Parathyroid adenoma (tissue), 2 donors: ENCODE results near the gene DPPA5.
"Not testable (repeated sequence)": the region's sequence is repeated elsewhere in the genome, so short reads cannot be mapped to it uniquely, and the experiment has no call there.

Experiments
- H2AFZ ChIP-seq: fragments of 300-600 bp; sonication (generic); one replicate; pipeline ENCODE4 v1.7.0; 2017; ENCODE audit warnings: antibody characterized with exemption, mild to moderate bottlenecking
- H3K27ac ChIP-seq: fragments of 300-600 bp; sonication (generic); one replicate; pipeline ENCODE4 v1.7.0; 2017
- H3K27me3 ChIP-seq: fragments of 300-600 bp; sonication (generic); one replicate; pipeline ENCODE4 v1.7.0; 2017; ENCODE audit warnings: low read length; ENCODE audit not compliant: control insufficient read depth, insufficient read depth
- H3K36me3 ChIP-seq: fragments of 300-600 bp; sonication (generic); one replicate; pipeline ENCODE4 v1.7.0; 2017; ENCODE audit warnings: low read length; ENCODE audit not compliant: control insufficient read depth, insufficient read depth
- H3K4me1 ChIP-seq: fragments of 300-600 bp; sonication (generic); one replicate; pipeline ENCODE4 v1.7.0; 2017; ENCODE audit warnings: control low read depth
- H3K4me2 ChIP-seq: fragments of 300-600 bp; sonication (generic); one replicate; pipeline ENCODE4 v1.7.0; 2017; ENCODE audit warnings: low read length
- H3K4me3 ChIP-seq: fragments of 300-600 bp; sonication (generic); one replicate; pipeline ENCODE4 v1.7.0; 2017; ENCODE audit warnings: low read depth, low read length
- H3K79me2 ChIP-seq: fragments of 300-600 bp; sonication (generic); one replicate; pipeline ENCODE4 v1.7.0; 2017; ENCODE audit warnings: control low read depth
- H3K9ac ChIP-seq: fragments of 300-600 bp; sonication (generic); one replicate; pipeline ENCODE4 v1.7.0; 2017; ENCODE audit warnings: mild to moderate bottlenecking
- H3K9me3 ChIP-seq: fragments of 300-600 bp; sonication (generic); one replicate; pipeline ENCODE4 v1.7.0; 2017; ENCODE audit warnings: low read length; ENCODE audit not compliant: control insufficient read depth
- CTCF ChIP-seq: fragments of 300-600 bp; sonication (generic); IDR thresholded peaks from one replicate; pipeline ENCODE4 v1.7.0; 2017; ENCODE audit warnings: antibody characterized with exemption, mild to moderate bottlenecking
- donor health status: primary hyperparathyroidism.

The DPPA5 gene

DNA sequence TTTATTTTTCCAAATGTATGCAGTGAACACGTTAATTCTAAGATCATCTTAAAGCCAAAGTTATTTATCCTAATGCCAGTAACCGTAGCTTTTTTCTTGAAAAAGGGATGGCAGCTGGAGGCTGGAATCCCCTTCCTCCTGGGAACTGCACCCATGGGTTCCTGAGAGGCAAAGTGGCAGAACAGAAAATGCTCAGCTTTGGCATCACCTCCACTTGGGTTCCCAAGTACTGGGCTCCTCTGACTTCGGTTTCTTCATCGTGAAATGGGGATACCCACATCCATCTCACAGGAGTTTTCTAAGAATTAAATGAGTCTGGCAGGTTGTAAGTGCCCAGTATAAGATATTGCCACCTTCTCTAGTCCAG, 34.3 kb upstream of the DPPA5 start:
- no peaks in the 10 kb centered on the region for H3K79me2 ChIP-seq
- no peak for TF ChIP-seq CTCF
- peak overlapping the region; percentile 65 for H3K27ac ChIP-seq
- H3K4me3 ChIP-seq = peak overlapping the region; percentile 58
- H3K9me3 ChIP-seq = no peaks in the 10 kb centered on the region
- no peaks in the 10 kb centered on the region for H3K36me3 ChIP-seq
- no peaks in the 10 kb centered on the region for H3K4me1 ChIP-seq
- no peak overlapping the region for H3K9ac ChIP-seq
- H2AFZ ChIP-seq = peak overlapping the region; percentile 88
- H3K27me3 ChIP-seq = no peaks in the 10 kb centered on the region
- H3K4me2 ChIP-seq = peak overlapping the region; percentile 79

DNA sequence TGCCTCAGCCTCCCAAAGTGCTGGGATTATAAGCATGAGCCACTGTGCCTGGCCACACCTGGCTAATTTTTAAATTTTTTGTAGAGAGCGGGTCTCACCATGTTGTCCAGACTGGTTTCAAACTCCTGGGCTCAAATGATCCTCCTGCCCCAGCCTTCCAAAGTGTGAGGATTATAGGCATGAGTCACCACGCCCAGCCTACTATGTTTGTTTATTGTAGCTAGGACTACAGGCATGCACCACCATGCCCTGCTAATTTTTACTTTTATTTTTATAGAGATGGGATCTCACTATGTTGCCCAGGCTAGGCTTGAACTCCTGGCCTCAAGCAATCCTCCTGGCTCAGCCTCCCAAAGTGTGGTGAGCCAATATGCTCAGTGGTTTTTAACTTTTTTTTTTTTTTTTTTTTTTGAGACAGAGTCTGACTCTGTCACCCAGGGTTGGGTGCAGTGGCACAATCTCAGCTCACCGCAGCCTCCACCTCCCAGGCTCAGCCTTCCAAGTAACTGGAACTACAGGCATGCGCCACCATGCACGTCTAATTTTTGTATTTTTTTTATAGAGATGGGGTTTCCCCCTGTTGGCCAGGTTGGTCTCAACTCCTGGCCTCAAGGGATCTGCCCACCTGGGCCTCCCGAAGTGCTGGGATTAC, 28.5 kb upstream of the DPPA5 start:
- Histone ChIP-seq H3K4me3 (no peak overlapping the region), H3K4me1 (no peaks in the 10 kb centered on the region), H2AFZ (no peak overlapping the region), H3K9me3 (no peaks in the 10 kb centered on the region), H3K27ac (no peak overlapping the region), H3K36me3 (no peaks in the 10 kb centered on the region), H3K79me2 (no peaks in the 10 kb centered on the region), H3K27me3 (no peaks in the 10 kb centered on the region), H3K4me2 (no peak overlapping the region), H3K9ac (no peak overlapping the region)
- TF ChIP-seq CTCF = no peak

GRCh38 chr6:73381531-73381930, 27.5 kb upstream of the DPPA5 start:
- not testable (repeated sequence) for H3K4me2 ChIP-seq, H3K4me3 ChIP-seq, H3K79me2 ChIP-seq, H3K27ac ChIP-seq, H3K9me3 ChIP-seq, H3K27me3 ChIP-seq, H3K9ac ChIP-seq, H3K36me3 ChIP-seq, H2AFZ ChIP-seq, H3K4me1 ChIP-seq

DNA sequence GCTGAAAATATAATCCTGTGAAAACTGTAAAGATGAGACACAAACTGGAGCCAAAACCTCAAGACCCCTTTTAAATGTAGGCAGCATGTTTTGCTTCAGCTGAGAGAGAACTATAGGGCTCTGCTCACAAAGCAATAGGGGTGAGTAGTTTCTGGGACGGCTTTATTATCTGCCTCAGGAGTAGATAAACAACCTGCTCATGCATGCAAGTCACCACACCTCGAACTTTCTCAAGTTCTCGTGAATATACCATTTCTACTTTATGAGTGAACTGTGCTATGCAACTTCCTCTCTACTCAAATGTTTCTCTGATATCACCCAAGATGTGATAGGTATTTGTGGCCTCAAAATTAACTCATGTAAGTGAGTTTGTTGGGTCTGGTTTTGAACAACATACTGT, 23.1 kb upstream of the DPPA5 start:
- Histone ChIP-seq H2AFZ (no peak overlapping the region), H3K4me3 (no peak overlapping the region), H3K4me2 (no peak overlapping the region), H3K4me1 (no peaks in the 10 kb centered on the region), H3K27ac (no peak overlapping the region), H3K9ac (no peak overlapping the region), H3K27me3 (no peaks in the 10 kb centered on the region), H3K79me2 (no peaks in the 10 kb centered on the region), H3K36me3 (no peaks in the 10 kb centered on the region), H3K9me3 (peaks cover 2% of the 10 kb centered on the region)
- no peak for TF ChIP-seq CTCF

GRCh38 chr6:73375216-73375615, 21.1 kb upstream of the DPPA5 start:
- no peaks in the 10 kb centered on the region for H3K4me1 ChIP-seq
- TF ChIP-seq CTCF = no peak
- no peak overlapping the region for H2AFZ ChIP-seq
- H3K79me2 ChIP-seq = no peaks in the 10 kb centered on the region
- H3K9me3 ChIP-seq = peaks cover 4% of the 10 kb centered on the region
- H3K9ac ChIP-seq = no peak overlapping the region
- H3K36me3 ChIP-seq = no peaks in the 10 kb centered on the region
- no peak overlapping the region for H3K27ac ChIP-seq
- H3K4me3 ChIP-seq = no peak overlapping the region
- no peaks in the 10 kb centered on the region for H3K27me3 ChIP-seq
- H3K4me2 ChIP-seq = no peak overlapping the region
